Fibroblast of skin of right biceps (primary cell): ENCODE data around the gene ZMYND12.
A peak's percentile ranks its signal among the peaks of the same experiment; 100 is the strongest.

Source experiments
- DNase-seq: peaks from one replicate; pipeline ENCODE4 v3.0.0-alpha.2; 2013

The ZMYND12 gene

GRCh38 chr1:42386051-42386450 is 69.8 kb downstream of the ZMYND12 start:
- DNase-seq = no peak

GRCh38 chr1:42385283-42385682 is 70.5 kb downstream of the ZMYND12 start:
- DNase-seq = peak; percentile 14

DNA sequence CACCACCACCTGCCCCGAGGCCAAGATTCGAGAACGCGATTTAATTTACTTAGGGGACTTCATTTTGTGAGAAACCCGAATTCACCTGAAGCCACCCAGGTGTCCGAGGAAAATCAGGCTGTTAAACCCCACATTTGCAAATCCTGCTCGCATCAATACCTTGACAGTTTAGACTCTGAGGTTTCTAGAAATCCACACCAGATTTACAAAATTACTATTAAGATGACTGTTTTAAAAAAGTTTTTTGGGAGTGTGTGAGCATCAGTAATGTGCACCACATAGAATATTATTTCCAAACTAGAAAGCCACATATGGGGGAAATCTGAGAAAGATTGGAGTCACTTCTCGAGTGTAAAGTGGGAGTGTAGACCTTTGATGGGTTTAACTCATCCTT is 74.5 kb downstream of the ZMYND12 start:
- no peak for DNase-seq

GRCh38 chr1:42380586-42381279 is 75.1 kb downstream of the ZMYND12 start, which contains the start of gene RIMKLA:
TSS of gene RIMKLA (plus strand) at chr1:42380792. CDS start at chr1:42380935, 143 bp downstream.
- peak; percentile 27 for DNase-seq
